GM08714 (cell line): ENCODE measurements around the gene DNMT3A.

Experiments used
- H3K4me3 ChIP-seq: fragments of 200-500 bp; sonication (Bioruptor generic); 2 replicates; pipeline ENCODE4 v1.5.1; 2014; ENCODE audit warnings: mild to moderate bottlenecking, low read length, inconsistent platforms
- ZNF274 ChIP-seq: IDR thresholded peaks from 2 replicates; pipeline ENCODE4 v1.6.1; 2012; ENCODE audit warnings: mild to moderate bottlenecking, low read depth, low read length

DNMT3A gene

DNA sequence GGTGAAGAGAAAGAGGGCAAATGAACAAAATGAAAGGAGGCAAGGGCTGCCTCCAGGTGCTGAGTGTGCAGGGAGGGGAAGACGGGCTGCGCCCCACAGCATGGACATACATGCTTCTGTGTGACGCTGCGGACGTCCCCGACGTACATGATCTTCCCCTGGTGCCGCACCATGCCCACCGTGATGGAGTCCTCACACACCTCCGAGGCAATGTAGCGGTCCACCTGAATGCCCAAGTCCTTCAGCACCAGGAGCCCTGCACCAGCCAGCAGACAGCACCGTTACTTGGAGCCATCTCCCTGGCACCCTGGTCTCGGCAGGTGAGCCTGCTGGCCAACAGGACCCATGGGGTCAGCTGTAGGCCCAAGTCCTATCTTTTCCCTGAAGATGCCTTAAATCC, 100.3 kb downstream of the DNMT3A start:
- TF ChIP-seq ZNF274: no peak
- no peak overlapping the region for H3K4me3 ChIP-seq

DNA sequence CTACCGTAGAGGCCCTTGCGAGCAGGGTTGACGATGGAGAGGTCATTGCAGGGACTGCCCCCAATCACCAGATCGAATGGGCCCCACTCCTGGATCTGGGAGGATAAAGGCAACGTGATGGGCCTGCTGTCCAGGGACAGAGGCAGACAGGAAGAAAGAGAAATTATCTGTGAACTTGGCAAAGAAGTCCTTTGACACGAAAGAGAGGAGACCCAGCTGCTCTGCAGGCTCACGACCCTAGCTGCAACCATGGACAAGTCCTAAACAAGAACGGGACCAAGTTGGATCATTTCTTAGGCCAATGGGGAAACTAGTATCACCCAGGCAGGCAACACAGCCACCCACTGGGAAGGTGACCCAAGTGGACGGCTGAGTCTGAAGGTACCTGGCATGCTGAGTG, 101.1 kb downstream of the DNMT3A start:
- H3K4me3 ChIP-seq: no peak overlapping the region
- no peak for TF ChIP-seq ZNF274

DNA sequence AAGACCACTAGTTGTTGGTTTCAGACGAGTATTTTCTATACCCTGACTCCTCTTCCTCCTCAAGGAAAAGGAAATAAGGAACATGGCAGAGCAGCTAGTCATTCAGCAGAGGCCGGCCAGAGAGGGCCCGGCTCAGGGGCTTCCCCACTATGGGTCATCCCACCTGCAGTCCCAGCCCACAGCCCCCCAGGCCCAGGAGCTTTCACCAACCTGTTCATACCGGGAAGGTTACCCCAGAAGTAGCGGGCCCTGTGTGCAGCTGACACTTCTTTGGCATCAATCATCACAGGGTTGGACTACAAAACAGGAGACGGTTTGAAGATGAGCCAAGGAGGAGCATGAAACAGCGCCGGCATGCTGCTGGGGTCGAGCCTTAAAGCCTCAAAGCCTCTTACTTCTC, 102.8 kb downstream of the DNMT3A start:
- no peak overlapping the region for H3K4me3 ChIP-seq
- no peak for TF ChIP-seq ZNF274

DNA sequence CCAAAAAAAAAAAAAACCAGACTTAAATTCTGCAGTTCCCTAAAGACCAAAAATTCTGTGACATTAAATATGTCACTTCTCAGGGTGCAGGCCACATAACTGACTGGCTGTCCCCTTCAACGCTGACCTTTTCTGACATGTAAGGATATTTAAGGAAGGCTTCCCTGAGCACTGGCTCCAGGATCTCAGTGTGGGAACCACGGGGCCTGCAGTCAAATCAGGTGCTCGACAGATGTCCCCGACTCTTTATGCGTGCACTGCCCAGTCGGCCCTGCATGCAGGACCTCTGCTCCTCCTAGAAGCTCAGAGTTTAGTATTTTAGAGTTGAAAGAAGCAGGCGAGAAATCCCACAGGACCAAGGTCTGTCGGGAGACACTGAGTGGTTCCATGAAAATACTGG, 104.0 kb downstream of the DNMT3A start:
- no peak overlapping the region for H3K4me3 ChIP-seq
- TF ChIP-seq ZNF274: no peak

DNA sequence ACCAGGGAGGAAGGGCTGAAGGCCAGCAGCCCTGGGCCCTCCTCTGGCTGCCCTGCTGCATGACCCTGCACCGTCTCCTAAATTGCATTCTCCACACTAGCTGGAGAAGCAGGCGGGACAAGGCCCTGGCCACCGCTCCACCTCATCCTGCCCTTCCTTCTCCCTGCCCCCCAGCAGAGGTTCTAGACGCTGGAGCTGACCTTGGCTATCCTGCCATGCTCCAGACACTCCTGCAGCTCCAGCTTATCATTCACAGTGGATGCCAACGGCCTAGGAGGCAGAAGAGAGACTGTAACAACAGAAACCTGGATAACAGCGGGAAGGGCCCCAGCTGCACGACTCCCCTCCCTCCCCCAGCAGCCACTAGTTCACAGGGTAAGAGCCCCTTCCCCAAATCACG, 105.0 kb downstream of the DNMT3A start:
- TF ChIP-seq ZNF274: no peak
- no peak overlapping the region for H3K4me3 ChIP-seq

DNA sequence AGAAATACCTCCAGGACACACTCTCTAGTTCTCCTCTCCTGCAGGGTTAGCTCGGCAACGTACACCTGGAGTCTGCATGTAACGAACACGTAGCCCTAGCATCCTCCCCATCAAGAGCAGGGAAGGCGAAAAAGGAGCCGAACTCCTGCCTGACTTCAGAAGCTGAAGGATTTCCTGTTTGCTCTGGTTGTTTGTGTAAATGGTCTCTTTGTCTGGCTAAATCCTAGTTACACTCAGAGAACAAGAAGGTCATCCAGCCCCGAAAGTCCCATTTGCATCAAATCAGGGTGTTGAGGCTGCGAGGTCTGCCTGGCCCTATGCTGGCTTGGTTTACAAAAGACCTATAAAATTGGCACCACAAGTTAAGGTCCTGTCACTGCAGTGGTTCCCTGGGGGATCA, 107.0 kb downstream of the DNMT3A start:
- no peak overlapping the region for H3K4me3 ChIP-seq
- TF ChIP-seq ZNF274: no peak

DNA sequence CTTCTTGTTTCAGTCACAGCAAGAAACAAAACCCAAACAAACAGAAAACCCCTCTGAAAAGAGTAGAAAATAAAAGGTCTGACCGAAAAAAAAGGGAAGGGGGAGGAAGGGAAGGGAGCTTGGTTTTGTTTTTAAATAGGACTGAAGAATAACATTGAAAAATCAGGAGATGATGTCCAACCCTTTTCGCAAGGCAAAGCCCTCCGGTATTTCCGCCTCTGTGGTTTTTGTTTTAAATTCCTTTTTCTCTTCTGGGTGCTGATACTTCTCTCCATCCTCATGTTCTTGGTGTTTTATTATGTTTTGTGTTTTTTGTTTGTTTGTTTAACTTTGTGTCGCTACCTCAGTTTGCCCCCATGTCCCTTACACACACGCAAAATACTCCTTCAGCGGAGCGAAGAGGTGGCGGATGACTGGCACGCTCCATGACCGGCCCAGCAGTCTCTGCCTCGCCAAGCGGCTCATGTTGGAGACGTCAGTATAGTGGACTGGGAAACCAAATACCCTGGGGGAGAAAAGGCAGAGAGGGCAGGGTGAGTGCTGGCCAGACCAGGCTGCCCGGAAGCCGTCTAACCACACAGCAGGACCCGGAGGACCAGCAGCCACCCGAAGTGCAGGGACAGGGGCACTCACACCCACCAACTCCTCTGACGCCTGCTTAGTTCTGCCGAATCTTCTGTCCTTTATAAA, 107.7 kb downstream of the DNMT3A start:
- no peak overlapping the region for H3K4me3 ChIP-seq
- no peak for TF ChIP-seq ZNF274

DNA sequence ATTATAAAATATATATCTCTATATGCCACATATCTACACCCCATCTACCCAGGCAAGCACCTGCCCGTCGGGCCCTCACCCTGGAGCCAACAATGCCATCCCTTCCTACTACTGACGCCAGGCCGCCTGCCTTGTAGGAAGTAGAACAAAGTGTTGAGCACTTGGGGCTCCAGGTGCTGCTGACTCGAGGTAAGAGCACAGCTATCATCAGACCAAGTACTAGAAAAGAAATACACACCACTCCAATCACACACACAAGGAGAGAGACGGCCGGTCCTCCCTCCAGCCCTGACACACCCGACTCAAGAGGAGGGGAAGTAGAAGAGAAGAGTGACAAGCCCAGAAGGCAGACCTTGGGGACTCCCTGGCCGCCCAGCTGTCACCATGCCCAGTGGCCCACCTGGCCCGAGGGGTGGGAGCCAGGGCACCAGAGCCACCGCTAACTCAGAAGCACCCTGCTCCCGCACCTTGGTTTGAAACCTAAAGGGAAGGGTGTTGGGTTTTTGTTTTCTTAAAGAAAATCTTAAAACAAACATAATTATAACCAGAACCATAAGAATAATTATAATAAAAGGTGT, 109.4 kb downstream of the DNMT3A start:
- H3K4me3 ChIP-seq: no peak overlapping the region
- TF ChIP-seq ZNF274: no peak

DNA sequence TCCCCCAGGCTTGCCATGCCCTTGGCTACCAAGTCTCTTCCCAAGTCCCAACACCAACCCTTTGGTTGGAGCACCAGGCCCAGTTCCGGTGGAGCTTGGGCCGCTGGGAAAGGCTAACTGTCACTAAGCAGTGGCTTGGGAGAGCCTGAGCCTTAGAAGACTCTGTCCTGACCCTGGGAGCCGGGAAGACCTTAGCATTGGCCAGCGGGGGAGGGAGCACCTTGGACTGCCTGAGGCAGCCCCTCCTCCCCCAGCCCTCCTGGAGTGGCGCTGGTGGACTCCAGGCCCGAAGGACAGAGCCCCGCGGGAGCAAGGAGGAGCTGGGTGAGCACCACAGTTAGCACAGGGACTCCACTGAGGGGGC, 110.8 kb downstream of the DNMT3A start:
- no peak for TF ChIP-seq ZNF274
- no peak overlapping the region for H3K4me3 ChIP-seq

DNA sequence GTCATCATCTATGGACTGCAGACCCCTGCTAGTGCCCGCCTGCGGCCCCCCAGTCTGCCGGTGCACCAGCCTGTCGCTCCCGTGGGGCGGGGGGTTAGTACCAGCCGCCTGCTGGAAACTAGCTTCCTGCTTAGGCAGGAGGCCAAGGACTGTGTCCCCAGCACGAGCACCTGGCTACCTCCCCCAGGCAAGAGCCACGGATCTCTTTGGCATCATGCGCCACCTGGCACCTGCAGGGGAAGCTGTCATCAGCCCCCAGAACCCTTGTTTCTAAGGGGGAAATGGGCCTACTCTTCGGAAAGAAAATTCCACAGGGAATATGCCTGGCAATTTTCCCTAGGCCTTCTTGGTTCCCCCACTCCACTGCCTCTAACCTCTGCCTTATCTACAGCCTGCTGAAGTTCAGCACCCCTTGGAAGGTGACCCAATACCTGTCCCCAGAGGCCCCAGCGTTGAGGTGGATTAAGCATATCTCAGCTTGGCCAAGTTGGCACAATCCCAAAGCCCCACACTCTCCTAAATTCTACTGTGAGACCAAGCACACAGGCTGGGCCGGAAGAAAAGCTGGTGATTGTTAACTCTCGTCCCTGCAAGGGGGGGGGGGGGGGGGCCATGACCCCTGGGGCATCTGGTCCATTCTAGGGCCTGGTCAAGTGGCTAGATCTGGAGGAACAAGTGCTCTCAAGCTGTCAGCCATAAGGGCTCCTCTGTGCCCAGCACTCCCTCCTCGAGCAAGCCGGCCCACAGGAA, 111.4 kb downstream of the DNMT3A start:
- no peak for TF ChIP-seq ZNF274

DNA sequence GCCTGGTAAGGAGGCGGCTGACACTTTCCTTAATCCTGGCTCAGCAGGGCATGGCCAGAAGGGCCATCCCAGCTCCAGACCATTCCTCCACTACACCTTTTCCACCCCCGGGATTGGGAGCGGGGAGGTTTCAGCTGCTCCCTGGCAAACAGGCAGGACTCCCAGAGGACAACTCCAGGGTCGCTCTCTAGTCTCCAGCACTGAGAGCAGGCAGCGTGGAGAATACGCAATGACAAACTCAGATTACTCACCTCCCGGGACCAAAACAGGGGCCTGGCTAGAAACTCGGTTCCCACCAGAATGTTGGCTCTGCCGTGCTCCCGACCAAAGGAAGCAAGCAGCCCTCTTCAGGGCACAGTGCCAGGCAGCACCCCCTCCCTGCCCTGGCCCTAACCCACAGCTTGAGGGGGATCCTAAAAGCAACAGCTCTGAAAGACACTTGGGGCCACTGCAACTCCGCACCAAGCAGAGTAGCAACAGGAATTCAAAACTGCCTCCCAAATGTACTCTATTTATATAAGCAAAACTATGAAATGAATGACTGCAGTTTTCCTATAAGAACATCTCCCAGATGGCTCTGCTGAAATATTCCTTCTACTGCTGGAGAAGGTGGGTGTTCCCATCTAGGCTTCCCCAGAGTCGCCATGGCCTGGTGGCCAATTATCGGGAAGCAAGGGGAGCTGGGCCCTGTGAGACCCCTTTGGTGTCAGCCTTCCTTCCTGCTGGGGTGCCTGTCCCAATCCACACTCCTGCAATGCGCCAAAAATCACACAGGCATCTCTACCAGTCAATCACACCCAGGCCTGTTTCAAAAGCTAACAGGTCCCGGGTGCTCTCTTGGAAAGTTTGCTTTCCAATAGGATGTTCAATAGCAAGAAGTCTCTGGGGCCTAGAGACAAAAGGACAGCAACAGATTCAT, 112.2 kb downstream of the DNMT3A start:
- TF ChIP-seq ZNF274: no peak

More for the DNA sequence above, 111.4 kb downstream of the DNMT3A start:
- H3K4me3 ChIP-seq: no peak overlapping the region

DNA sequence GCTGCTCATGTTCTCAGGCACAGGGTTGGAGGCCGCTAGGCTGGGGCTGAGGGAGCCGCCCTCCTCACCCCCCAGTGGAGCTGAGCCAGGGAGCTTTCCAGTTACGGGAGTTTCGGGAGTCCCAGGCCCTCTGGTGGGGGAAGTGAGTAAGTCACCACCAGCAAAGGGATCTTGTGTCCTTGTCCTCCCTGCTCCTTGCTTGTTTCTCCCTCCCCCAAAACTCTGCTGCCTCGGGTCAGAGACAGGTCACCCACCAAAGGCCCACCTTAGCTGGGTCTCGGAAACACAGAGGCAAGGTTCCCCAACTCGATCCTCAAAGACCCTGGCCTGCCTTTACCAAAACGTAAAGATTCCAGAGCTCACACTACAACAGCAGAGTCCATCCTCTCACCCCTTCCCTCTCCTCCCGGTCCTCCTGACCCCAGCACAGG, 112.9 kb downstream of the DNMT3A start:
- TF ChIP-seq ZNF274: no peak
- no peak overlapping the region for H3K4me3 ChIP-seq

More for the DNA sequence above, 112.2 kb downstream of the DNMT3A start:
- H3K4me3 ChIP-seq: no peak overlapping the region

DNA sequence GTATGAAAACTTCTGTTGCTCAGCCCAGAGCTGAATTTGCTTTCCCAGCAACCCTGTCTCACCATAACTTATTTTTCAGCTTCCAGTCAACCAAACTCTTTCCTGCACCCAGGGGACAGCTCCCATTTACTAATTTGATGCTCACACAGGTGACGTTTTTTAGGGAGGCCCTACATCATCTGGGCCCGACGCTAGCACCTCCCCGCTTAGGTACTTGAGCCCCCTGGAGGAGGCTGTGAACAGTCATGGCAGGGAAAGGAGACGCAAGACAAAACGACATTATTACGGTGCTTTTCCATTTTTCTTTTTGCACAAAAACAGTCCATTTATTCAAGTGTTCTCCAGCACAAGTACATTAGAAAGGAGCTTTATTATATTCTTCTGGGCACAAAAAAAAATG, 114.1 kb downstream of the DNMT3A start:
- no peak overlapping the region for H3K4me3 ChIP-seq
- TF ChIP-seq ZNF274: no peak

DNA sequence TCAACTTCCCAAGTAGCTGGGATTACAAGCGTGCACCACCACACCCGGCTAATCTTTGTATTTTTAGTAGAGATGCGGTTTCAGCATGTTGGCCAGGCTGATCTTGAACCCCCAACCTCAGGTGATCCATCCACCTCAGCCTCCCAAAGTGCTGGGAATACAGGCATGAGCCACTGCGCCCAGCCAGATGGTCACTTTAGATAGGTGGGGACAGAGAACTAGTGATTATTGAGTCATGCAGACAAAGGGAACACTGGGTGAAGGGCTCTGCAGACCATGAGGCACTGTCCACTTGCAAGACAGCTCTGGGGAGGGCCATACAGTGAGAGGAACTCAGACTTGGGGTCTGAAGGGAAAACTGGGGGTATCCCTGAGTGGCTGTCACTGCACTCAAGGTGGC, 114.9 kb downstream of the DNMT3A start:
- TF ChIP-seq ZNF274: no peak
- H3K4me3 ChIP-seq: no peak overlapping the region
